ENCODE data around the gene ARPC4. TPM values are rescaled to one million over a fixed set of nuclear protein-coding genes. Genes with fewer than 3 reads are reported as not detected.

Gene ARPC4
- total RNA-seq, 1 donor, result 198 TPM

GRCh38 chr3:9781978-9782603 lies 10.8 kb upstream of the ARPC4 start:
- no peak for DNase-seq (ENCODE audit: low read depth)
- H3K4me3 ChIP-seq (ENCODE audit: low read depth, low read length), result no peak overlapping the region
- TF ChIP-seq CTCF (IDR thresholded peaks at IDR 0.05; ENCODE audit: insufficient read depth, low read length), result no peak

- no peak for DNase-seq (ENCODE audit: low read depth)
- TF ChIP-seq CTCF (IDR thresholded peaks at IDR 0.05; ENCODE audit: insufficient read depth, low read length), result no peak
- H3K4me3 ChIP-seq (ENCODE audit: low read depth, low read length), result no peak overlapping the region
Observed at GRCh38 chr3:9782770-9783169, 10.1 kb upstream of the ARPC4 start.

- H3K4me3 ChIP-seq (ENCODE audit: low read depth, low read length), result no peak overlapping the region
- TF ChIP-seq CTCF (IDR thresholded peaks at IDR 0.05; ENCODE audit: insufficient read depth, low read length), result no peak
- no peak for DNase-seq (ENCODE audit: low read depth)
Observed at GRCh38 chr3:9783954-9784353, 8.9 kb upstream of the ARPC4 start.

- H3K4me3 ChIP-seq (ENCODE audit: low read depth, low read length), result no peak overlapping the region
- DNase-seq (ENCODE audit: low read depth), result peak; percentile 34
- TF ChIP-seq CTCF (IDR thresholded peaks at IDR 0.05; ENCODE audit: insufficient read depth, low read length), result no peak
Observed at GRCh38 chr3:9784965-9785364, 7.9 kb upstream of the ARPC4 start.

- no peak for DNase-seq (ENCODE audit: low read depth)
- TF ChIP-seq CTCF (IDR thresholded peaks at IDR 0.05; ENCODE audit: insufficient read depth, low read length), result no peak
- H3K4me3 ChIP-seq (ENCODE audit: low read depth, low read length), result no peak overlapping the region
Observed at GRCh38 chr3:9785602-9786001, 7.3 kb upstream of the ARPC4 start.

- no peak for DNase-seq (ENCODE audit: low read depth)
- H3K4me3 ChIP-seq (ENCODE audit: low read depth, low read length), result no peak overlapping the region
- no peak for TF ChIP-seq CTCF (IDR thresholded peaks at IDR 0.05; ENCODE audit: insufficient read depth, low read length)
Observed at GRCh38 chr3:9786209-9786739, 6.6 kb upstream of the ARPC4 start.
